Activated T-cell treated with anti-CD3 and anti-CD28 coated beads for 48 hours (primary cell): ENCODE results near the gene LTA4H.

Experiments used
- DNase-seq: peaks from one replicate; pipeline ENCODE4 v3.0.0-alpha.2; 2020; ENCODE audit warnings: low read depth

The LTA4H gene

GRCh38 chr12:96034621-96035282, 635 bp downstream of the LTA4H start:
- no peak for DNase-seq

DNA sequence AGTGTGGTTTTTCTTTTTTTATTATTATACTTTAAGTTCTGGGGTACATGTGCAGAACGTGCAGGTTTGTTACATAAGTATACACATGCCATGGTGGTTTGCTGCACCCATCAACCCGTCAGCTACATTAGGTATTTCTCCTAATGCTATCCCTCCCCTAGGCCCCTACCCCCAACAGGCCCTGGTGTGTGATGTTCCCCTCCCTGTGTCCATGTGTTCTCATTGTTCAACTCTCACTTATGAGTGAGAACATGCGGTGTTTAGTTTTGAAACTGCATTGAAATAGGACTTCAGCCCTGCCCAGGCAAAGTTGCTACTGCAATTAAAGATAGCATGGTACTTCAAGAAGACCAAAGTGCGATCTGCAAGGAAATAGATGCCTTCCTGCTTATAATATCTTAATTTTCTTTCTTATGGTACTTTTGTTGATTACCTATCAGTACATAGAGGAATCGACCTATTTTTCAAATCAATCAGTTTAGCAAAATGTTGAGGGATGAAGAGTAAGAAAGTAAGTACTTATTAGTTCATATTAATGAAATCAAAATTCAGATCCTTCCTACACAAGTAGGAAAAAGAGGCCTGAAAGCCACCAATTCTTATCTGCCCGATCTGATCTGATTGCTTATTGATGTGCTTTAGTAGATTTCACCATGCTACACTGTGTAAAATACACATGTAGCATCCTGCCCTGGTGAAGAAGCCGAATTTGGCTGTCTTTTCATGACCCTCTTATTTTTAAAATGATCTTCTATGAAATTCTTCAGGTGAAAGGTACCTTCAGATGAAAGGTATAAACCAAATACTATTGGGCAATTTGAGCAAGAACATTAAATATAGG, 1.6 kb downstream of the LTA4H start:
- no peak for DNase-seq

- DNase-seq: no peak
Measured at GRCh38 chr12:96029826-96030225, 5.6 kb downstream of the LTA4H start.

DNA sequence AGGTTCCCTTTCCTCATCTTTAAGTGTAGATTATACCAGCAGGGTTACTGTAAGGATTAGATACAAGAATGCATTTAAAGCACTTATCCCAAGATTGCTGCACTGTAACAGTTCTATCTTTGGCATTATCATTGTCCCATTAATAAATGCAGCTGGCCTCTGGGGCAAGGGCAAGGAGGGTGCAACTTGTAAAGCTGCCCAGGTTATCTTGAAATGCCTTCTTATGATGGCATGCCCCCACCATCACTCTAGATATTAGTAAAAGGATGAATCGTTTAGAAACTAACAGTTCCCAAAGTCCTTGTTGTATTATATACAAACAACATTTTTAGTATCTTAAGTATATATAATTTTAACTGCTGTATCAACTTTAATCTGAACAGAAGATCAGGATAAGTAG, 6.8 kb downstream of the LTA4H start:
- DNase-seq: no peak

DNA sequence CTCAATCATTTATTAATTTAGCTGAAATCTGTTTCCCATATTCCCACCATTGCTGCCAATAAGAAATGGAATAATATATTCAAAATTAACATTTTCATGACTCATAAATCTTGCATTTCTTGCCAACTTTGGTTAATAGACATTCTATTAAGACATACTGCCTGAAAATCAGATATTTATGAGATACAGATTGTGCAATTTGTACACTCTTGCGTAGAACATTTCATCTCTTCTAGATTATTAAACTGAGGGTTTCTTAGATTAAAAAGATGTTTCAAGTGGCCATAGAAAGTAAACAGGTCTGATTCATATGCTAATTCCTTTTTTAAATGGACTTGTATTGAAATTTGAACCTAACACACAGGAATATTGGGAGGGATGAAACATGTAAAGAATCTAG, 9.1 kb downstream of the LTA4H start:
- no peak for DNase-seq

- DNase-seq: no peak
Measured at GRCh38 chr12:96025518-96025917, 9.9 kb downstream of the LTA4H start.

GRCh38 chr12:96020314-96021003, 14.9 kb downstream of the LTA4H start:
- DNase-seq: no peak

DNA sequence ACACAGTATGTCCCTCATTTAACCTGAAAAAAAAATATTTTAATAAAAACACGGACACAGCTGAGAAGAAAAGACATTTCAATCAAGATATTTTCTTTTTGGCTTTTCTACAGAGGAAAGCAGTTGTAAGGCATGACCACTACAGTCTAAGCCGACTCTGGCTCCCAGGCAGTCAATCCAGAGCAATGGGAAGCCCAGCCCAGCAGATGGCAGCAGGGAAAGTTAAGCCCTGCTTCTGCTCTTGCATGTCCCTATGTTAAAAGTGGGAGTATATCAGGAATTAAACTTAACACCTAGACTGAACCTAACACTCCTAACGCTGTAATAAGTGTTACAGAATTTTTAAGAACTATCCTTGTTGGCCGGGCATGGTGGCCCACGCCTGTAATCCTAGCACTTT, 19.7 kb downstream of the LTA4H start:
- DNase-seq: no peak

DNA sequence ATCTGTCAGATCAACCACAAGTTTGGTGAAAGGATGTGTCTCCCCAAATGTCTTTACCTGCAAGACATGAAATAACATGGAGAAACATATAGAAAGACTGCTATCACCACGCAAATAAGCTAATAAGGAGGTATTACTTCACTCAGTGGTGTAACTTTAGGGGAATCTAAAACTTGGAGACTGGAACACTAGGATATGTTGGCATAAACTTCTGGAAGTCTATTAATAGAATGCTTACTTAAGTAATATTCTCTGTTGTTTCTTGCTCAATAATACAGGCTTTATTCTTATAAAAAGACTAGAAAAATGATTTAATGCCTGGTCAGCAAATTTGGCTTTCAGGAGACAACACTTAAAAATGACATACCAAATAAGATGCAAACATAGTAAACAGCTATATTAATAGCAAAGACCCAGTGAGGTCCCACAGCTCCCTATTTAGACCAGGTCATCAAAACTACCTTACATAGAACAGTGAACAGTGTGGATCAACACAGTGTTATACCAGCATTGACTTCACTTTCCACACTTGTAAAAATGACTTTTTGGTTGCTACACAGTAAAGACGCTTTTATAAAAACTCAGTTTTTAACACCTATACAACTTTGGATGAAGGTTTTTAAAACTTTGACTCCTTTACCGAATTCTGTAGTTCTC, 20.3 kb downstream of the LTA4H start:
- DNase-seq: no peak

DNA sequence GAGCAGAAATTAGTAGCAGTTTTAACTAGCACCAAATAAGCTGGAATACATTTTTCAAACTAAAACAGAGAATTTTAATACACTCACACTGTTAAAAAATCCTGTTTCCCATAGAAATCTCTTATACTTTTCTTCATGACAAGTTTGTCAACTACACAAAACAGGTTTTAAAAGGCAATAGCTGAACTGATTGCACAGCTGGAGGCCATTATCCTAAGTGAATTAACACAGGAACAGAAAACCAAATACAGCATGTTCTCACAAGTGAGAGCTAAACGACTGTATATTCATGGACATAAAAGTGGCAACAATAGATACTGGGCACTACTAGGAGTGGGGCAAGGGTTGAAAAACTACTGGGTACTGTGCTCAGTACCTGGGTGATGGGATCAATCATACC, 27.7 kb downstream of the LTA4H start:
- DNase-seq: no peak

DNA sequence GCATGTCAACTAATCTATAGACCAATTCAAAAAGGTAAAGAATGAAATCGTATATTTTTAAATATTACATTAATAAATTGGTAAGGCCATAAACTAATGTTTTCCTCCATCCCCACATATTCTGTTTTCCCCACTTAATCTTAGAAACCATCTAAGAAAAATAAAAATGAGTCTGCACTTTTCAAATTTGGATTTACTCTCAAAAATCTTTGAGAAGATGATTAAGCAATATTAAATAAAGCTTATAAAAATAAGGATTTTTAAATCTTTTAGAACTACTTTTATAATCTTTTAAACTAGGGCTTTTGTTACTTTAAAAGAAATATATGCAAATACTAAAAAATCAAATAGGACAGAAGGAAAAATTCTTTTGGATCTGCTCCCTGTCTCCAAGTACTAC, 28.7 kb downstream of the LTA4H start:
- no peak for DNase-seq

DNA sequence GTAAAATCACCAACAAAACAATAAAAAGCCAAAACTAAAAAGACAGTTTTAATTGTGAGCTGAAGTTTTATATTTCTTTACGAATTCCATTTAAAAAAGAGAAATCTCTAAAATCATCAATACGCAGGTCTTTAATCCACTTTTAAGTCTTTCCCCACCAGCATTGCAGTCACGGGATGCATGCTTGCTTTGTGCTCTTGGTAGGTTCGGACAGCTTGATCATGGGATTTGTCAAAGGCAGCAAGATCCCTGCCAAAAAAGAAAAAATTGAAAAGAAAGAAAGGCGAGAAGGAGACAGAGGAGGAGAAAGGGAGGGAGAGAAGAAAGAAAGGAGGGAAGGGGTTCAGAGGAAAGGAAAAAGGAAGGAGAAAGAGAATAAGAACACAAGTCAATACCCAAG, 34.5 kb downstream of the LTA4H start:
- no peak for DNase-seq

DNA sequence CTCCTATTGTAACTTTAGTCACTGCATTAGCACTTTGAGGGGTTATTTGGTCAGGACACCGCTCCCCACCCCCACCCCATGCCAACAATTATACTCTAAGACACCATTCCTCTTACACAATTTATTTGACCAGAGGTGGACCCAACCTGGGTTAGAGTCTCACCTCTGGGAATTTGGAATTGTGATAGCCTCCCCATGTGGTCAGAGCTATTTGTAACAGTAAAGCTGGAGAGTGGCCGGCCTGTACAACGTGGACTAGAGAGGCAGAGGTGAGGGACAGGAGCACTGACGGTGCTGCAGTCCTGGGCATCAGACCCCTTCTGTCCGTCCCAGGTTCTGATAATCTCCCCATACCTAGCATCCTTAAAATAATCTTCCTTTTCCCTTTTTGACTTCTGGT, 35.9 kb downstream of the LTA4H start:
- no peak for DNase-seq

GRCh38 chr12:95998611-95999286, 36.6 kb downstream of the LTA4H start:
- DNase-seq: peak; percentile 8

DNA sequence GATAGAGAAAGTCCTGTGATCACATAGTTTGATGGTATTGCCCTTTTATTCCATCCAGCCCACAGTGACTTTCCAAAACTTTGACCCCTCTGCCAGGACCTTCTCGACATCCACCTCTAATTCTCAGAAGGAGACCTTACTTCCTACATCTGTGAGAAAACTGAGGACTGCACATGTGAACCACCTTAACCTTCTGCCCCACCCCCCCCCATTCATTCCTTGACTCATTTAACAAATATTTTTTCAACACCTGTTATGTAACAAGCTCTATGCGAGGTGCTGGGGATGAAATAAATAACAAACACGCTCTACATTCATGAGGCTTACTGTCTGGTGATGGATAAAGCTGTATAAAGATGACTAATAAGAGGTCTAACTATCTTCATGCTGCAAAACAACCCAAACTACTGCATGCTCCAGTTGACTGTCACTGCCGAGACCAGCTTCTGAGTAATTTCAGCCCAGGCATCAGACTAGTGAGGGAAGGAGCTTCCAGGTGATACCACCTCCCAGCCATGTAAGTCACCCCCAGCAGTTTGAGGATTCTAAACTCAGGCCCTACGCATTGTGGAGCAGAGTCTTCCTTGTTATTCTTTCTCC, 37.4 kb downstream of the LTA4H start:
- DNase-seq: no peak

- no peak for DNase-seq
Measured at GRCh38 chr12:95997276-95997675, 38.1 kb downstream of the LTA4H start.

GRCh38 chr12:95996034-95996658, 39.2 kb downstream of the LTA4H start, which contains the start of gene HAL:
Gene HAL, minus strand, starts transcription at chr12:95996344. Its CDS starts 434 bp downstream, at chr12:95995910.
- DNase-seq: no peak

DNA sequence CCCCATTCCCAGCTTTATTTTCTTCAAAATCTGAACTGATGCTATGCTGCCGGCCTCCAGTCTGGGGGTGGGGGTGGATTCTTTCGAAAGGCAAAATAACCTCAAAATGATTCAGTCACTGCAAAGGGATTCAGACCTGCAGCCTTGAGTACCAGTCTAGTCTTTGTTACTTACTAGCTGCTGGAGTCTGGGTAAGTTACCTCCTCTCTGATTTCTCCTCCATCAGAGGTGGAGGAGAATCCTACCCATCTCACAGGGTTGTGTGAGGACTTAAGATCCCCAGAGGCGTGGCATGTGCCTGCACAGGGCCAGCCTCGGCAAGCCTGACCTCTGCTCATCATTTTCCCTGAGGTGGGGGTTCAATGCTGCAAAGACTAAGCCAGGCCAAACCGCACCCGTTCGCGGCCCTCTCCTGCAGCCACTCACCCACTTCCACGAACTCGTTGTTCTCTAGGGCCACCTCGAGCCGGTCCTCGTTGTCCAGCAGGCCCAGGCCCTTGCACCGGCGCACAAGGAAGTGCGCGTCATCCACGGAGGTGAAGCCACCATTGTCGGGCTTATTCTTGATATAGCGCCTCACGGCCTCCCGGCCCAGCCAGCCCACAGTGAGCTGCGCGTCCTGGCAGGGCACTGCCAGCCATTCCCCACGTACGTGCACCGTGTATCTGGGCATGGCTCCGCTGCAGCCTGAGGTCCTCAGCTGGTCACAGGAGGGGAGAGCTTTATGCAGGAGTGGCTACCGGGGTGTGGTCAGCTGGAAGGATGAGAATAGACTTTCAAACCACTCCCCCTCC, 40.0 kb downstream of the LTA4H start:
- DNase-seq: no peak

DNA sequence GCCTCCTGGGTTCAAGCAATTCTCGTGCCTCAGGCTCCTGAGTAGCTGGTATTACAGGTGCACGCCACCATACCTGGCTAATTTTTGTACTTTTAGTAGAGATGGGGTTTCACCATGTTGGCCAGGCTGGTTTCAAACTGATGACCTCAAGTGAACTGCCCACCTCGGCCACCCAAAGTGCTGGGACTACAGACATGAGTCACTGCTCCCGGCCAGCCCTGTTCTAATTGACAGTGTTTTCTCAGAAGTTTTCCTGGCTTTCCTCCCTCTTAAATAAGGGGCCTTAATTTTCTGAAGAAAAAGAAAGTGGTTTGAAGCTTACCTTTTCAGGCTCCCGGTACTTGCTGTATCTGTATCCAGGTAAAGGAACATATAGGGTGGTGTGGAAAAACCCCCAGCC, 40.9 kb downstream of the LTA4H start:
- no peak for DNase-seq

GRCh38 chr12:95993907-95994306, 41.5 kb downstream of the LTA4H start:
- no peak for DNase-seq
